Stimulated activated CD4-positive, alpha-beta T cell treated with anti-CD3 and anti-CD28 coated beads, Interleukin-2, amount 100 ng/mL, for 4 hours (primary cell): Measurements from ENCODE around the gene NCF4.

Source experiments
- DNase-seq: peaks from one replicate; pipeline ENCODE4 v3.0.0-alpha.2; 2020; ENCODE audit warnings: low read depth

NCF4 gene

DNA sequence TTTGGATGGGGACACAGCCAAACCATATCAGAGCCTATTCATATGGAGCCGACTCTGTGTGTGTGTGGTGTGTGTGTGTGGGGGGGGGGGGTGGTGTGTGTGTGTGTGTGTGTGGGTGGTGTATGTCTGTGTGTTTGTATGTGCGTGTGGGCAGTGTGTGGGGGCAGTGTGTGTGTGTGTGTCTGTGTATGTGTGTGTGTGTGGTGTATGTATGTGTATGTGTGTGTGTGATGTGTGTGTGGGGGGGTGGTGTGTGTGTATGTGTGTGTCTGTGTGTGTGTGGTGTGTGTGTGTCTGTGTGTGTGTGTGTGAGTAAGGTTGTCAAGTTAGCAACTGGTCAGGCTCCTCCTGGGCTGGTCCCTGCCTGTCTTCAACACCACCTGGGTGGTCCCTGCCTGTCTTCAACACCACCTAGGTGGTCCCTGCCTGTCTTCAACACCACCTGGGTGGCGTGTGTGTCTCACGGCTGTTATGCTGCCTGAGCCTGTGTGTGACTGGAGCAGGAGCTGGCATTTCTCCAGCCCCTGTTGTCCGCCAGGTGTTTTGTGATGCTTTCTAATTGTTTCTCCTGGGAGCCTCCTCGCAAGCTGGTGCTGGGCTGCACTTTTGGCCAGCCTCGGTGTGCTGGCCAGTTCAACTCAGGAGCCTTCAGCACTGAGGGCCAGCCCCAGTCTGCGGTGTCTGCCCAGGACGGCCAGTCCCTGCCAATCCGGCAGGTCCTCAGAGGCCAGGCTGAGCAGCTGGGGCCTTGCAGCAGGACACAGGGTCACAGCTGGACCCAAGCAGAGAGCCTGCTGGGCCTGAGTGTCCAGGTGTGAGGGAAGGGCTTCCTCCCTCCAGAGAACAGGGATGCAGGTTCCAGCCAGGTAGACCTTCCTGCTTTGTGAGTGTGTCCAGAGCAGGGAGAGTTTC, 22.4 kb upstream of the NCF4 start:
- DNase-seq, result no peak

DNA sequence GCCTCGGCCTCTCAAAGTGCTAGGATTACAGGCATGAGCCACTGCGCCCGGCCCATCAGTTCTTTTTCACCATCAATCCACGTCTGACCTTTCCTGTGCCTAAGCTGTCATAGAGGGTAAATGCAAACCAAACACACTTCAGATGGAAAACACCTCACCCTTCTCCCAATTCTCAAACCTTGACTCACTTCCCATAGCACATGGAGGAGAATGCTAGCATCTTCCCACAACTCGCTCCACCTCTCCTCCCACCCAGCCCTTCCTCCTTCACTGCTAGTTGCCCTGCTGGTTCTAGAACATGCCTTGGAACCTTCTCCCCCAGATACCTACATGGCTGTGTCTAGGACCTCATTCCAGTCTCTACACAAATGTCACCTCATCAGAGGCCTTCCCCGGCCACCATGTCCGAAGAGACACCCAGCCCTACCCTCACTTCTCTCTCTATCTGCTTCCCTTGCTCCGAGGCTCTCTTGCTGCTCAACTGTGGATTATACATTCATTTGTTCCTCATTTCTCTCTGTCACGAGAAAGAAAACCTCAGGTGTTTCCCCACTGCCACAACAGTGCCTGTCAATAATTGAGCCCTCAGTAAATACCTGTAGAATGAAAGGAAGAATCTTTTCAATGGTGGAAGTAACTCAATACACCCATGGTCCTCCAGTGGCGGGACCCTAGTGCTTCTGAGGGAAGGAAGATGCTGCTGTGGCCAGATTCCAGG, 21.3 kb upstream of the NCF4 start:
- DNase-seq, result no peak

DNA sequence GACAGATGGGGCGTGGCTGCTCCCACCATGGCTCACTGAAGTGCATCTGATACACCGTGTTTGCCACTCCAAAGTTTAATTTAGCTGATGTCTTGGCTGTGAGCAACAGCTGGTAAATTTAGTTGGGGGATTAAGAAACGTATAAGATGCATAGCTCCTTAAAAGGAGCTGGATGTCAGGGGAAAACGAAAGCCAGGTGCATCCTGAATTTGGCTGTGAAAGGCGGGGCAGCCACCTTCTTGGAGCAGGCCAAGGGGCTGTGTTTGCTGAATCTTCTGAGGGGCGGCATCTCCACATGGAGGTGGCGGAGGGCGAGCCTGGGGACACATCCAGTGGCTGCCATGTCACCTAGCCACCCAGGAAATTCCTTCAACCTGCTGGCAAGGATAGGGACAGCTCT, 20.7 kb upstream of the NCF4 start:
- no peak for DNase-seq

DNA sequence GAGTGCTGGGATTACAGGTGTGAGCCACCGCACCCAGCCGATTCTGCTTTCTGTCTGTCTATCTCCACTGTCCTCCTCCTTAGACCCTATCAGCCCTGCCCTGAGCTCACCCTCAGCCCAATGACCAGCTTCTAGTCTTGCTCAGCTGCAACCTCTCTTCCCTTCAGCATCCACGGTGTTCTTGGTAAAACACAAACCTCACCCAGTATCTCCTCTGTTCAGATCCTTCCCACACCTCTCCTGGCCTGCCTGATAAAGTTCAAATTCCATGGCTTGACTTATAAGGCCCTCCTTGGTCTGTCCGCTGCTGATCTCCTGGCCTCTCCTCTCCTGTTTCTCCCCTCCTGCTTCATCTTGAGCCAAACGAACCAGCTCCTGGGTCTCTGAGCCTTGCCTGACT, 14.5 kb upstream of the NCF4 start:
- no peak for DNase-seq

DNA sequence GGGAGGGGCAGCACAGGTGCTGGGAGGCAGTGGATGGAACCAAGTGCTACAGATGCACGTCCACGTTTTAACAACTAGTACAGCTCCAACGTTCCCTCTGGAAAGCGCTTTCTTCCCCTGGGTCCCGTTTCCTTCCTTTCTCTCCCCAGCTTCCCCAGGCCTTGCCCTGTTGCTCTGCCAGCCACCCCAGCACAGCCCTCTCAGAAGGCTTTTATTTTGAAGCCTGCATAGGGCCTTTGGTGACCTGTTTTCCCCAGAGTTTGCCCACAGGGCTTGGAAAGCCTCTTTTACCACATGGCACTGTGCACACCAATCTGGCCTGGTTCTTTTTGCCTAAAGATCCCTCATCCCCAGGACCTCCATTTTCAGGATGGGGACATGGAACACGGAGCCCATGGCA, 13.9 kb upstream of the NCF4 start:
- DNase-seq, result no peak

DNA sequence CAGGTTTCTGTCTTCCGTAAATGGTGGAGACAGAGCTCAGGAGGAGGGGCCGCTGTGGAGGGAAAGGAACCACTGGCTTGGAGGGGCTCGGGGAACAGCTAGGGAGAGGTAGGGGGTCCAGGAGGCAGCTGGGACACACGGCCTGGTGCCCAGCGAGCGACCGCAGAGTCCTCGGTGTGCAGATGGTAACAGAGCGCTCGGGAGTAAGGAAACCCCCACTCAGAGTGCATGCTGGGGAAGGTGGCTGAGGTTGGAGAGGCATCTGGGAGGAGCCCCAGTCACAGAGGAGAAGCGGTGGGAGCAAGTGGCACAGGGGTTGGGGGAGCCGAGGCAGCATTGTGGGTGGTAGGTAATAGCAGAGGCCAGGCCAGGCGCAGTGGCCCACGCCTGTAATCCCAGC, 10.8 kb upstream of the NCF4 start:
- DNase-seq, result no peak

DNA sequence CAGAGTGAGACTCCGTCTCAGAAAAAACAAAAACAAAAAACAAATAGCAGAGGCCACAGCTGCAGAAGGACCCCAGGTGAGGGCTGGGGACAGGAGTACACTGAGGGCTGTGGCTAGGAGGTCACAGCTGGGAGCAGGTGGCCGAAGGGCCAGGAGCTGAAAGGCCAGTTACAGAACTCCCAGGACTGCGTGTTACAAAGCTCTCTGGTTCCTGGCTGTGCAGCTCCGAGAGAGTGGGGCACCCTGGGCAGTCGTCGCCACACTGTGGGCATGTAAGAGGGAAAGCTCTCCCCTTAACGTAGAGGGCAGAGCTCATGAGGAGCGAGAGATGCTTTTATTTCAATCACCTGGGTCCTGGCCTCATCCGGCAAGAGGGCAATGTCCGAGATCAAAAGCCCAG, 10.1 kb upstream of the NCF4 start:
- no peak for DNase-seq

DNA sequence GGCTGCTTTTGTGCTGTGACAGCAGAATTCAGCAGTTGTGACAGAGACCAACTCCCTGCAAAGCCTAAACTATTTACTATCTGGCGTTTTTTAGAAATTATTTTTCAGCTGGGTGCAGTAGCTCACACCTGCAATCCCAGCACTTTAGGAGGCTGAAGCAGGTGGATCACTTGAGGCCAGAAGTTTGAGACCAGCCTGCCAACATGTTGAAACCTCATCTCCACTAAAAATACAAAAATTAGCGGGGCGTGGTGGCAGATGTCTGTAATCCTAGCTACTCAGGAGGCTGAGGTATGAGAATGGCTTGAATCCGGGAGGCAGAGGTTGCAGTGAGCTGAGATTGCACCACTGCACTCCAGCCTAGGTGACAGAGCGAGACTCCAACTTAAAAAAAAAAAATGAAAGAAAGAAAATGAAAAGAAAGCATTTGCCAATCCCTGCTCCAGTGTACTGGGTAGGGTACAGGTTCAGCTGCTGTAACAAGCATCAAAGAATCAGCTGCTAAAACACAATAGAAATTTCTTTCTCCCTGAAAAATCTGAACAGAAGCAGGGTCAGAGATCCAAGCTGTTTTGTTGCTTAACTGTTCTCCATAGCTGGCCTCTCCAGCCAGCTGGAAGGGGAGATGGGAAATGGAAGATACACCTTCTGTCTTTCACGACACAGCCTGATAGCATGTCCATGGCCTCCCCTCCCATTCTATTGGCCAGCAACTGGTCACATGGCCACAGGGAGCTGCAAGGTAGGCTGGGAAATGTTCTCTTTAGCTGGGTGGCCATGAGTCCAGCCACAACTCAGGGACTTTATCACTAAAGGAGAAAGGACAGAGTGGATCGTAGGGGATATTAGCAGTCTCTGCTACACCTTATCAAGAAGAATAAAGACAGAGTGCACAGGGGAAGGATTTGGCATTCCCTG, 8.5 kb upstream of the NCF4 start:
- no peak for DNase-seq

DNA sequence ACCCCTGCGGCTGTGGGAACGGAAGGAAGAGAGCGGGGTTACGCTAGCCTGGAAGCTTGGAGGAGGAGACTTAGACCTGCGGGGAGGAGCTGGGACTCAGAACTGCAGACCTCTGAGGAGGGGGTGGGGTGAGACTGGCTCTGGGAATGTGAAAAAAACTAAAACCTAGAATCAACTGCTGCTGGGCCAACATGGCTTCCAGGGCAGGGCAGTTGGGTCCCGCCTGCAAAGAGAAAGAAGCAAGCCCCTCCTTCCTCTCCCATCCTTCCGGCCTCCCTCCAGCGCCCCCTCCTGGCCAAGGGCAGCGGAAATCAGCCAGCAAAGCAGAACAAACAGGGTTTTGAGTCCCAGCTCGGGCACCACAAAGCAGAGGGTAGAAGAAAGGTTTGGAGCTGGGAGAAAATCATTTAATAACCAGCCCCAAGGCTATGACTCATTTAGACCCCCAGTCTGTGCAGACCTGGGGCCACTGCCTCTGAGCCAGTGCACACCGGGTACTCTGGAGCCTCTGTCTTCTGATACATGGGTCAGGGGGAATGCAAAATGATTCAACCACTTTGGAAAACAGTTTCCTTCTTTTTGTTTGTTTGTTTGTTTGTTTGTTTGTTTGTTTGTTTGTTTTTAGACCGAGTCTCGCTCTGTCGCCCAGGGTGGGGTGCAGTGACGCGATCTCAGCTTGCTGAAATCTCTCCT, 7.3 kb upstream of the NCF4 start:
- DNase-seq, result peak; percentile 72

DNA sequence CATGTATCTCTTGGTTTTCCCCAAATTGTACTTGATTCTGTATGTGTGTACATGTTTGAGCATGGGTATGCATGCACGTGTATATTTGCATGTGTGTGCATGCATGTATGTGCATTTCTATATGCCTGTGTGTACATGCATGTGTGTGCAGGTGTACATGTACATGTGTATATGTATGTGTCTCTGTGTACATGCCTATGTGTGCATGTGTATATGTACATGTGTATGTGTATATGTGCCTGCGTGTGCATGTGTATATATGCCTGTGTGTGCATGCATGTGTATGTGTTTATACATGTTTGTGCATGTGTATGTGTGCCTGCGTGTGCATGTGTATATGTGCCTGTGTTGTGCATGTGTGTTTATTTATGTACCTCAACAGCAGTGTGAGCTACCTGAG, 5.3 kb upstream of the NCF4 start:
- no peak for DNase-seq

DNA sequence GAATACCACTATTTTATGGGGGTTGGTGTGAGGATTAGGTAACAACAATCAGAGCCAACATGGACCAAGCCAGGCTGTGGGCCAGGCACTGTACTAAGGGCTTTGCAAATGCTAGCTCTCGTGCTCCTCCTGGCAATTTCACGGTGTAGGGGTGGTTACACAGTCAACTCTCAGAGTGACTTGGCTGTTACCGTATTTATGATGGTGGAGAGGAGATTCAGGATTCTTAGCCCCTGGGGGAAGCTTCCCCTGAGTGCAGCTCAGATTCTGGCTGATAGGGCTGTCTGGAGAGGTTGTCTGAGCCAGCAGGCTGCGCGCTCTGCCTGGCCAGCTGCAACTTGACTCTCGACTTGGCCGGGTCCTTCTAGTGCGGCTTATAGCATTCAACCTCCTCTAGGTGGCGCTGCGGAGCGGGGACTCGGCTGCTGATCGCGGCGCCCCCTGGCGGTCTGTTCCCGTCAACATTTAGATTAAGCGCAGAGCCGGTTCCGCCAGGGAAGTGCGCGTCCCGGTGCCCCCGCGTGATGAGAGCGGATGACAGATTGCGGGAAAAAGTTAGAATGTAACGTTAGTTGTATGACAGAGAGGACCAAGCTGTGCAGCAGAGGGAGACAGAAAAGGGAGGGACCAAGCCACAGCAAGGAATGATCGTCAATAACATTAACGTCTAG, 4.5 kb upstream of the NCF4 start:
- DNase-seq, result peak; percentile 85

DNA sequence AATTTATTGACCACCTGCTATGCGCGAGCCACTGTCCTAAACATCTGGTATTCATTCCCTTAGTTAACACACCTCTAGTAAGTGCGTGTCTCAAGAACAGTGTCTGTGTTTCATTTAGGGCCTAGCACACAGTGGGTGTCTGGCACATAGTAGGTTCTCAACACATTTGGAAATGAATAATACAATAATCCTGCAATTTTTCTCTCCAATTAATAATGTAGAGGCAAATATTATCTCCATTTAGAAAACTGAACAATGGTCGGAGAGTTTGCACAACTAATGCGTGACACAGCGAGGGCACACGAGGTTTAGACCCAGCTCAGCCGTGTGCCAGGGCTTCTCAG, 4.0 kb upstream of the NCF4 start:
- no peak for DNase-seq

DNA sequence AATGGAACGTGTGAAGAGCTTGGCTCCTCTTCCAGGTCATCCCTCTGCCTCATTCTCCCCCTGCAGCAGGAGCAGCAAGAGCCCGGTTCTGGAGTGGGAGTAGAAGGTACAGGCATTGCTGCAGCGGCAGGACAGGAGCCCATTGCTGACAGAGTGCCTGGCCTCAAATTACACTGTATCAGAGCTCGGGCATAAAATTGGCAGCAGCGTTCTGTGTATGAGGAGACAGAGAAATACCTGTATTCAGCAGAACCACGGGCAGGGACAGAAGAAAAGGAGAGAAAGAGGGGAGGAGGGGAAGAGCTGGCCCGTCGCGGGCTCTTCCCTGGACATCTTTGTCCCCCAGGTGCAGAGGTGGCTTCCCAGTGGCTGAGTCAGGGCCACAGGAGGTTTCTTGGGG, 2.6 kb upstream of the NCF4 start:
- DNase-seq, result no peak

DNA sequence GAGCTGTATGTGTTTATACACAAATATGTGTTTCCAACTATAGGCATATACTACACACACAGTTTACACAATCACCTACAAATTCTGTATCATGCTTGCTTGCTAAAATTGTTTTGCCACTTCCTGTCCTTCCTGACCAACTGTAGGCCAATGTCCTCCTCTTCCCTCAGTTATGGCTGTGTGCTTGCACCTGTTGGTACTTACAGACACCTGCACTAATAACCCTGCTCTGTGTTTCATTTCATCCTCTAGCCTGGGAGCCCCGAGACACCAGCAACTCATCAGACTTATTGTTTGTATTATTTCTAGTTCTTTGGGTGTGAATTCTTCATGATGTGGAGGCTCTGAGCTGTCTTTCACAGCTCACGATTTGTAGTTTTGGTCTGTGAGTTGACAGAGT, 1.8 kb upstream of the NCF4 start:
- DNase-seq, result no peak

DNA sequence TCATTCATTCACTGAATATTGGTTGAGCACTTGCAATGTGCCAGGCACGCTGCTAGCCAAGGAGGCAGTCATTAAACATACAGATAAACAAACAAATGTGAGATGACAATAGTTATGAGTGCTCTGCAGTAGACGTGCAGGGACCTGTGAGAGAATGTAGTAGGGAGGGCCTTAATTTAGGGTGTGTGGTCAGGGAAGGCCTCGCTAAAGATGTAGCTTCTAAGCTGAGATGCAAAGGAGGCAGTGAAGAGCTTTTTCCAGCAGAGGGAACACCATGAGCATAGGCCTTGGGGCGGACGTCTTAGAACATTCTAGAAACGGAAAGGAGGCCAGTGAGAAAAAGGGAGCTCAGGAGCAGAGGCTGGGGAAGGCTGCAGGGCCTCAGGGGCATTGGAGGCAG, 789 bp upstream of the NCF4 start:
- no peak for DNase-seq

DNA sequence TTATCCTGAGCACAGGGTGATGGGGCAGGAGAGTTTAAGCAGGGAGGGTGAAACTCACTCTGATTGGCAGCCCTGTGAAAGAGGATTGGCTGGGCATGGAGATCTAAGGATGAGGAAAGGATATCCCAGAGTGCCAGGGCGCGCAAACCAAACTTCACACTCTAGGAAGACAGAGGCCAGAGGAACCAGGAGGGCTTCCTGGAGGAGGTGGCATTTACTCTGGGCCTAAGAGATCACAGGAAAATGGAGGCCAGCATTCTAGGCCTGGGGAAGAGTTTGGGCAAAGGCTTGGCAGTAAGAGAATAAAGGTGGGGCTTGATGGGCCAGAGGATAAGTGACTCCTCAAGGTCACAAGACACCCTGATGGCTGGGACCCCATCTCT, 377 bp upstream of the NCF4 start:
- DNase-seq, result no peak

DNA sequence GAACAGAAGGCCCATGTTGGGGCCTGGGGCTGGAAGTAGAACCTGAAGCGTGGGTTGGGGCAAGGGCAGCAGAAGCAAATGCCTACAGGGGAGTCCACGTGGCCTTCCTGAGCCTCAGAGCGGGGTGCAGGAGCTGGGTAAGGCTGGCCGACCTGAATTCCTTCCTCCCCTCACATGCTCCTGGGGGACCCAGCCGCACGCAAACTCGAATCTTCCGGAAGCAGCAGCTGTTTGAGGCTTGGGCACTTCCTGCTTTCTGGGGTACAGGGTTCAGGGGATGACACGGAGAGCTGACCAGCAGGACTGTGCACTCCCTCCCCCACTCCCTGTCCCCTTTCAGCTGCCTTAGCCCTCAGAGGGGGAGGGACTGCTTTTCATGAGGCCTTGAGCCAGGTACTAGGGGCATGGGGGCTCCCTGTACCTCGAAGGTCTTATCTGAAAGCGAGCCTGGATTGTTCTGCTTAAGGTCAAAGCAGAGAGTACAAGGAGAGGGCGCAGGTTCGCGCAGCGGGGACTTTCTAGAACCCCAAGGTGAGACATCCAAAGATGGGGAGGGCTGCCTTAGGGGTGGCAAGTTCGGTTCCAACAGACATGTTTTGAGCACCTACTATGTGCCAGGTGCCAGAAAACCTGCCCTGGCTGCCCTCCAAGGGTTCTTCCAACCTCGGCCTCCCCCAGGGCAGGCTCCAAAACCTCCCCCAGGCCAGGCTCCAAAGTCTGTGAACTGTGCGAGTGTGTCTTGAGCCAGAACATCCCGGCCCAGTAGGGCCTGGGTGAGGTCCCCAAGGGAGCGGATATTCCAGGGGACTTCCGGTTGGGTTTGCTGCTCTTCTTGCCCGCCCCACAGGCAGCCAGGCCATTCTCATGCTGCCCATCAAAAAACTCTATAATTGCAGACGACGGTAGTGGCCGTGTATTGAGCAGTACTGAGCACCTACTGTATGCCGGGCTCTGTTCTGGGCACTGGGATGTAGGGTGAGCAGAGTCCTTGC, 1.7 kb downstream of the NCF4 start:
- DNase-seq, result no peak

DNA sequence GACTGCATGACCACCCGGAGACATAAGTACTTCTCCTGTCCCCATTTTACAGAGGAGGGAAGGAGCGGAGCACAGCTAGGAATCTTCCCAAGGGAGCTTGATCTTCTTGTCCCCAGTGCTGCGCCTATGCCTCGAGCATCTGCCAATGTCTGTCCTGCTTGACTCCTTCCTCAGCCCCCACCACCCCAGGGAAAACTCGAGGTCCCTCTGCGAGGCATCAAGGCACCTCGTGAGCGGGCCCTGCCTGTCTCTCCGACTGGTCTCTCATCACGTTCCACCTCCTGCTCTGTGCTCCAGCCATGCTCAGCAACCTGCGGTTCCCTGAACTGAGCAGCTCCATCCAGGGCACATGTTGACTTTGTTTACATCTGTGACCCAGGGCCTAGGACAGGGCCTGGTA, 2.5 kb downstream of the NCF4 start:
- no peak for DNase-seq

DNA sequence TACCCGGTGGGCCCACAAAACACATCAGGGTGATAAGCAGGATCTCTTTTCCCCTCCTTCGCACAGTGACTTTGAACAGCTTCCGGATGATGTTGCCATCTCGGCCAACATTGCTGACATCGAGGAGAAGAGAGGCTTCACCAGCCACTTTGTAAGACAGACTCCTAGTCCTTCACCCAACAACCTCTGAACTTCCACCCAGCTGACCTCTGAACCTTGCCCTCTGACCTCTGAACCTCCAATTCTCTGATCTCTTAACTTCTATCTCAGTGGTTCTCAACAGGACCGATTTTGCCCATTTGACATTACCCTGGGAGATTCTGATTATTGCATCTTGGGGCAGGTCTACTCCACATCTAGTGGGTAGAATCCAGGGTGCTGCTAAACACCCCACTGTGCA, 3.2 kb downstream of the NCF4 start:
- DNase-seq, result no peak
